Neuronal stem cell (in vitro differentiated cells): Measurements from ENCODE around the gene MAP3K21.

Source experiments
- DNase-seq: peaks from one replicate; pipeline ENCODE4 v3.0.0-alpha.2; 2013; ENCODE audit warnings: low spot score
- H2AFZ ChIP-seq: one replicate; pipeline ENCODE4 v1.6.1; 2013; ENCODE audit warnings: mild to moderate bottlenecking, low read length, inconsistent platforms
- H2AK5ac ChIP-seq: 2 replicates; pipeline ENCODE4 v1.6.1; 2013; ENCODE audit warnings: low read depth, mild to moderate bottlenecking, inconsistent platforms, low read length, moderate library complexity, mixed read lengths
- H2BK120ac ChIP-seq: 2 replicates; pipeline ENCODE4 v1.6.1; 2013; ENCODE audit warnings: low read depth, mild to moderate bottlenecking, inconsistent platforms, low read length, moderate library complexity, mixed read lengths
- H2BK12ac ChIP-seq: one replicate; pipeline ENCODE4 v1.6.1; 2013; ENCODE audit warnings: low read length, inconsistent platforms
- H2BK15ac ChIP-seq: 2 replicates; pipeline ENCODE4 v1.6.1; 2013; ENCODE audit warnings: mild to moderate bottlenecking, low read length, inconsistent platforms, mixed read lengths
- H2BK5ac ChIP-seq: one replicate; pipeline ENCODE4 v1.6.1; 2013; ENCODE audit warnings: inconsistent platforms, mild to moderate bottlenecking, low read length, moderate library complexity
- H3K14ac ChIP-seq: one replicate; pipeline ENCODE4 v1.6.1; 2013; ENCODE audit warnings: low read length, inconsistent platforms
- H3K18ac ChIP-seq: 2 replicates; pipeline ENCODE4 v1.6.1; 2013; ENCODE audit warnings: low read length, inconsistent platforms
- H3K23ac ChIP-seq: 2 replicates; pipeline ENCODE4 v1.6.1; 2013; ENCODE audit warnings: low read depth, mild to moderate bottlenecking, mixed read lengths, low read length, inconsistent platforms; ENCODE audit not compliant: poor library complexity
- H3K27ac ChIP-seq: replicated peaks from 3 replicates; pipeline ENCODE4 v1.5.1; 2013; ENCODE audit warnings: low read length, inconsistent platforms
- H3K27me3 ChIP-seq, 3 experiments: 2 replicates each; pipeline ENCODE4 v1.6.1; 2013; ENCODE audit warnings: low read length in 3 of 3, mild to moderate bottlenecking in 2 of 3, inconsistent platforms in 1 of 3, low read depth in 1 of 3, mixed read lengths in 1 of 3, moderate library complexity in 1 of 3; ENCODE audit not compliant: control insufficient read depth in 3 of 3, insufficient read depth in 3 of 3
- H3K36me3 ChIP-seq, 2 donors: replicated peaks in 1 of 2; 2 replicates each; pipeline ENCODE4 v1.6.1; 2013; ENCODE audit warnings: low read length in 2 of 2; ENCODE audit not compliant: control insufficient read depth in 2 of 2, insufficient read depth in 2 of 2
- H3K4ac ChIP-seq: 2 replicates; pipeline ENCODE4 v1.6.1; 2013; ENCODE audit warnings: inconsistent platforms, mild to moderate bottlenecking, low read length, moderate library complexity
- H3K4me1 ChIP-seq, 2 donors: 1 replicate in 1 of 2; 2 replicates in 1 of 2; pipeline ENCODE4 v1.6.1; 2013; ENCODE audit warnings: low read length in 2 of 2, low read depth in 1 of 2; ENCODE audit not compliant: control insufficient read depth in 2 of 2, insufficient read depth in 1 of 2
- H3K4me2 ChIP-seq: one replicate; pipeline ENCODE4 v1.6.1; 2013; ENCODE audit warnings: mild to moderate bottlenecking, low read length, inconsistent platforms; ENCODE audit not compliant: insufficient read depth, poor library complexity, severe bottlenecking
- H3K4me3 ChIP-seq, 2 donors: 2 replicates each; pipeline ENCODE4 v1.5.1; 2013; ENCODE audit warnings: low read length in 2 of 2, mild to moderate bottlenecking in 2 of 2, inconsistent platforms in 1 of 2, moderate library complexity in 1 of 2
- H3K79me1 ChIP-seq: one replicate; pipeline ENCODE4 v1.6.1; 2013; ENCODE audit warnings: low read depth, mild to moderate bottlenecking, inconsistent platforms, low read length, moderate library complexity
- H3K9ac ChIP-seq: one replicate; pipeline ENCODE4 v1.6.1; 2013; ENCODE audit warnings: mild to moderate bottlenecking, low read depth, low read length, inconsistent platforms; ENCODE audit not compliant: poor library complexity
- H3K9me3 ChIP-seq, 2 donors: replicated peaks in 1 of 2; 2 replicates each; pipeline versions ENCODE3 to v1.6.1; 2013; ENCODE audit warnings: low read length in 2 of 2, mild to moderate bottlenecking in 2 of 2, inconsistent platforms in 1 of 2, low read depth in 1 of 2, mixed read lengths in 1 of 2, moderate library complexity in 1 of 2; ENCODE audit not compliant: control insufficient read depth in 2 of 2, insufficient read depth in 1 of 2
- H4K8ac ChIP-seq: one replicate; pipeline ENCODE4 v1.6.1; 2013; ENCODE audit warnings: low read depth, mild to moderate bottlenecking, inconsistent platforms, low read length, moderate library complexity
- H4K91ac ChIP-seq: one replicate; pipeline ENCODE4 v1.6.1; 2013; ENCODE audit warnings: low read length, low read depth, mild to moderate bottlenecking, inconsistent platforms; ENCODE audit not compliant: poor library complexity
- WGBS, 2 donors: extraction: QIAGEN DNeasy Blood & Tissue Kit; methylation state at CpG; one replicate each; pipeline ENCODE4 v1.1.7; 2013; ENCODE audit warnings: missing lambda C conversion rate in 2 of 2, mixed read lengths in 1 of 2; ENCODE audit not compliant: insufficient read length in 2 of 2, insufficient replicate concordance in 1 of 2; ENCODE audit errors: extremely low coverage in 2 of 2; 5-methylcytosine and 5-hydroxymethylcytosine counted together

MAP3K21 gene

DNA sequence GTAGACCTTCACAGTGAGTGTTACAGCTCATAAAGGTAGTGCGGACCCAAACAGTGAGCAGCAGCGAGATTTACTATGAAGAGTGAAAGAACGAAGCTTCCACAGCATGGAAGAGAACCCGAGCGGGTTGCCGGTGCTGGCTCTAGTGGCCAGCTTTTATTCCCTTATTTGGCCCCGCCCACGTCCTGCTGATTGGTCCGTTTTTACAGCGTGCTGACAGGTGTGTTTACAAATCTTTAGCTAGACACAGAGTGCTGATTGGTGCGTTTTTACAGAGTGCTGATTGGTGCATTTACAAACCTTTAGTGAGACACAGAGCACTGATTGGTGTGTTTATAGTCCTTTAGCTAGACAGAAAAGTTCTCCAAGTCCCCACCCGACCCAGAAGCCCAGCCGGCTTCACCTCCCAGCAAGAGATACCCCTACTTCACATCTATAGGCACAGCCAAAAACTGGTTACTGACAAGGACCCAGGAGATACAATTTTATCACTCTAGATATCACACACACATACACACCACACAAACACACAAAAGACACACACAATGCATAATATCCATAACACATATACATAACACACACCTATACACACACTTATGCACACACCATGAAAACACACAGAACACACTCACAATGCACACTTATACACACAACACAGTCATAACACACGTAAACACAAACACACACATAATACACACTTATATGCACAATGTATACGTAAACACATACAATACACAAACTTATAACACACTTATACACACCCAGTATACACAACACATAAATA lies 68.5 kb downstream of the MAP3K21 start:
- Histone ChIP-seq H3K4me2 (no peak overlapping the region), H3K4me3 (no peak overlapping the region), H2BK5ac (no peak overlapping the region), H2BK12ac (no peak overlapping the region), H4K91ac (no peak overlapping the region), H3K79me1 (no peaks in the 10 kb centered on the region), H2AK5ac (no peak overlapping the region), H3K9me3 (no peaks in the 10 kb centered on the region), H3K4me1 (no peaks in the 10 kb centered on the region), H3K27ac (no peak overlapping the region), H3K9ac (no peak overlapping the region), H4K8ac (no peak overlapping the region), H3K18ac (no peak overlapping the region), H2AFZ (no peak overlapping the region), H2BK15ac (no peak overlapping the region), H3K27me3 (no peaks in the 10 kb centered on the region), H3K4ac (no peak overlapping the region), H3K23ac (no peak overlapping the region), H2BK120ac (no peak overlapping the region), H3K36me3 (no peaks in the 10 kb centered on the region), H3K14ac (no peak overlapping the region)
- 100% methylated on average over 2 of the region's 15 CpGs for WGBS, 2 donors
- DNase-seq: no peak

DNA sequence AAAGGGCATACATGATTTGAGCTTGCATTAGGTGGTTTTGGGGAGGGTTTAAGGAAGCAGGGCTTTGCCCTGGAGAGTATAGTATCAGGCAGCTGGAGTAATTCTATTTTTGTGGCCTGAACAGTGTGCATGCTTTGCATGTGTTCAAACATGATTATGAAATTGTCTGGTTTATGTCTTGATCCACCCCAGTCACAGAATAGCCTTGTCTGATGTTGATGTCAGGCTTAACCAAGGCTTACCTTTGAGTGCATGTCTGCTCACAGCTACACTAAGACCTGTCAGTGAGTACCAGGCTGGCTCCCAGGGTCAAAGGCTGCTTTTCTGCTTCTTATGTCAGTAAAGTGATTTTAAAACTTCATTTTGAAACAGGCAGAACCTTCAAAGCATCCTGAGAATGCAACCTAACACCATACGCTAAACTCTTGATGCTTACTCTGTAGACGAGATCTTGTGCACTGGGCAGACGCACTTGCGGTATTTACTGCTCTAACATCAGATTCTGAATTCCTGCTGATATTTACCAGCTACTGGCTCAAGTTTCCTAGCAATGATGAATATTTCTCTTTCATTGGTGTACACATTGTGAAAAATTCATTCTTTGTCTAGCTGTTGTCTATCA lies 78.9 kb downstream of the MAP3K21 start:
- Histone ChIP-seq H3K27ac (no peak overlapping the region), H3K4me1 (no peaks in the 10 kb centered on the region), H2BK5ac (no peak overlapping the region), H3K23ac (no peak overlapping the region), H3K36me3 (no peaks in the 10 kb centered on the region), H3K4me3 (no peak overlapping the region), H2BK120ac (no peak overlapping the region), H3K9ac (no peak overlapping the region), H3K79me1 (no peaks in the 10 kb centered on the region), H3K14ac (no peak overlapping the region), H4K91ac (no peak overlapping the region), H2BK15ac (no peak overlapping the region), H2AK5ac (no peak overlapping the region), H2AFZ (no peak overlapping the region), H3K18ac (no peak overlapping the region), H3K9me3 (peaks cover 0 to 3% of the 10 kb centered on the region in 2 donors), H3K4ac (no peak overlapping the region), H4K8ac (no peak overlapping the region), H3K27me3 (no peaks in the 10 kb centered on the region), H3K4me2 (no peak overlapping the region), H2BK12ac (no peak overlapping the region)
- no peak for DNase-seq
- no CpG with 5 or more reads among the region's 4 CpGs for WGBS, 2 donors

DNA sequence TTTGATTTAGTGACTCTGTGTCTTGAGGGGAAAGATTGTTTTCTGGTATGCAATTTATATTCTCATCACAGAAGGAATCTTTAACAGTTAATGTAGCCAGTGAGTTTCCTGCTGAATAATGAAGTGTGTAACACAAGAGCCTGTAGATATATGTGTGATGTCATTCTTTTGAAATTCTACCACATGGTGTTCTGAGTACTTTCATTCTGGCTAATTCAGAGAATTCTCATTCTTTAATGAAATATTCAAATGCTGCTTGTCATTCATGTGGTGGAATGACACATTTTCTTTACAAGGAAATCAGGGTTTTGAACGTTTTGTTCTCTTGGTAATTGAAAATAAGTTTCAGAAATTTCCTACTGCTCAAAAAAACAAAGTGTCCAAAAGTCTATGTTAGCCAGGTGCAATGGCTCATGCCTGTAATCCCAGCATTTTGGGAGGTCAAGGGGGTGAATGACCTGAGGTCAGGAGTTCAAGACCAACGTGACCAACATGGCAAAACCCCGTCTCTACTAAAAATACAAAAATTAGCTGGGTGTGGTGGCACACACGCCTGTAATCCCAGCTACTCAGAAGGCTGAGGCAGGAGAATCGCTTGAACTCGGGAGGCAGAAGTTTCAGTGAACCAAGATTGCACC lies 79.6 kb downstream of the MAP3K21 start:
- Histone ChIP-seq H3K9me3 (peaks cover 0 to 3% of the 10 kb centered on the region in 2 donors), H3K36me3 (no peaks in the 10 kb centered on the region), H3K4me1 (no peaks in the 10 kb centered on the region), H3K4ac (no peak overlapping the region), H2AK5ac (no peak overlapping the region), H3K4me2 (no peak overlapping the region), H2BK120ac (no peak overlapping the region), H3K18ac (no peak overlapping the region), H2BK5ac (no peak overlapping the region), H3K4me3 (no peak overlapping the region), H4K91ac (no peak overlapping the region), H3K79me1 (no peaks in the 10 kb centered on the region), H2BK12ac (no peak overlapping the region), H4K8ac (no peak overlapping the region), H2BK15ac (no peak overlapping the region), H2AFZ (no peak overlapping the region), H3K27me3 (no peaks in the 10 kb centered on the region), H3K27ac (no peak overlapping the region), H3K14ac (no peak overlapping the region), H3K23ac (no peak overlapping the region), H3K9ac (no peak overlapping the region)
- WGBS, 2 donors: no CpG with 5 or more reads among the region's 6 CpGs
- no peak for DNase-seq

DNA sequence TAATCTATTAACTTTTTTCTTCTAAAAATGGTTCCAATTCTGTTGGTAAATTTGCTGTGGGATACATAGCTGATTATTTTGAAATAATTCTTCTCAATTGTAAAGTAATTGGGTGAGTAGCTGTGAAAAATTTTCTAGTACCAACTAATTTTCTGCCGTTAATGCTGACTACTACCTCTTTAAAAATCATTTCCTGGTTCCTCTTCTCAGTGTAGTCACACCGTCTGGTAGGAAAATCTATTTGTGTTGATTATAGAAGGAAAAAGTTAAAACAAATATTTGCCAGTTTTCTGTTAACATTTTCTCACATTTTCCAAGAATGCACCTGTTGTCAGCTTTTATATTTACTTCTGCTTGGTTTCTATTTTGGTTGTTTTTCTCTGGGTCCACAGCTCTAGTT lies 82.0 kb downstream of the MAP3K21 start:
- no peaks in the 10 kb centered on the region for H3K4me1 ChIP-seq
- no peak overlapping the region for H2BK12ac ChIP-seq
- no peaks in the 10 kb centered on the region for H3K36me3 ChIP-seq
- H3K9ac ChIP-seq: no peak overlapping the region
- H3K79me1 ChIP-seq: no peaks in the 10 kb centered on the region
- no peak overlapping the region for H2AK5ac ChIP-seq
- no peak overlapping the region for H3K27ac ChIP-seq
- H3K4me3 ChIP-seq: no peak overlapping the region
- H2BK15ac ChIP-seq: no peak overlapping the region
- no peak overlapping the region for H3K14ac ChIP-seq
- no peak overlapping the region for H3K18ac ChIP-seq
- no peak overlapping the region for H2BK120ac ChIP-seq
- H4K8ac ChIP-seq: no peak overlapping the region
- no CpG with 5 or more reads among the region's 2 CpGs for WGBS, 2 donors
- no peaks in the 10 kb centered on the region for H3K27me3 ChIP-seq
- no peak overlapping the region for H2BK5ac ChIP-seq
- no peak for DNase-seq
- no peak overlapping the region for H4K91ac ChIP-seq
- H3K23ac ChIP-seq: no peak overlapping the region
- H3K4ac ChIP-seq: no peak overlapping the region
- H3K4me2 ChIP-seq: no peak overlapping the region
- H2AFZ ChIP-seq: no peak overlapping the region
- peaks cover 0 to 4% of the 10 kb centered on the region in 2 donors for H3K9me3 ChIP-seq
